Superior temporal gyrus (tissue), 1 donor: ENCODE data around the gene COL1A2.

Experiments
- DNase-seq: peaks from one replicate; pipeline ENCODE4 v3.0.0-alpha.2; 2016; ENCODE audit errors: extremely low spot score

The COL1A2 gene

GRCh38 chr7:94394437-94395140 is at the start of gene COL1A2:
Gene COL1A2 (plus strand): TSS chr7:94394895. CDS start chr7:94395032, 137 bp downstream.
- no peak for DNase-seq

GRCh38 chr7:94345907-94346306 is 48.8 kb upstream of the COL1A2 start:
- DNase-seq: no peak

GRCh38 chr7:94348142-94348541 is 46.6 kb upstream of the COL1A2 start:
- DNase-seq: no peak

GRCh38 chr7:94350734-94351133 is 44.0 kb upstream of the COL1A2 start:
- no peak for DNase-seq

GRCh38 chr7:94351703-94352102 is 43.0 kb upstream of the COL1A2 start:
- DNase-seq: no peak

GRCh38 chr7:94352887-94353286 is 41.8 kb upstream of the COL1A2 start:
- DNase-seq: no peak

- DNase-seq: no peak
These were observed 39.7 kb upstream of the COL1A2 start for GRCh38 chr7:94354953-94355352.

- DNase-seq: no peak
These were observed 39.2 kb upstream of the COL1A2 start for GRCh38 chr7:94355454-94355853.

GRCh38 chr7:94357076-94357475 is 37.6 kb upstream of the COL1A2 start:
- DNase-seq: no peak

GRCh38 chr7:94360926-94361325 is 33.8 kb upstream of the COL1A2 start:
- no peak for DNase-seq

GRCh38 chr7:94362276-94362675 is 32.4 kb upstream of the COL1A2 start:
- DNase-seq: no peak

- DNase-seq: no peak
These were observed 29.9 kb upstream of the COL1A2 start for GRCh38 chr7:94364816-94365215.

GRCh38 chr7:94366163-94366562 is 28.5 kb upstream of the COL1A2 start:
- DNase-seq: no peak

- DNase-seq: no peak
These were observed 27.9 kb upstream of the COL1A2 start for GRCh38 chr7:94366832-94367231.

GRCh38 chr7:94367949-94368348 is 26.7 kb upstream of the COL1A2 start:
- no peak for DNase-seq

- no peak for DNase-seq
These were observed 26.3 kb upstream of the COL1A2 start for GRCh38 chr7:94368371-94368791.

- no peak for DNase-seq
These were observed 20.5 kb upstream of the COL1A2 start for GRCh38 chr7:94374231-94374630.

GRCh38 chr7:94374721-94375566 is 19.8 kb upstream of the COL1A2 start:
- DNase-seq: no peak

GRCh38 chr7:94375691-94376090 is 19.0 kb upstream of the COL1A2 start:
- no peak for DNase-seq

GRCh38 chr7:94376281-94376680 is 18.4 kb upstream of the COL1A2 start:
- no peak for DNase-seq

GRCh38 chr7:94378356-94378755 is 16.3 kb upstream of the COL1A2 start:
- DNase-seq: no peak

GRCh38 chr7:94380264-94380663 is 14.4 kb upstream of the COL1A2 start:
- no peak for DNase-seq

GRCh38 chr7:94382132-94382531 is 12.6 kb upstream of the COL1A2 start:
- no peak for DNase-seq
